Measurements from ENCODE around the gene IGLL1.

The IGLL1 gene

GRCh38 chr22:23529166-23530103 lies 50.7 kb downstream of the IGLL1 start:
- no peaks in the 10 kb centered on the region for H3F3A ChIP-seq (ENCODE audit: control insufficient read depth, insufficient read depth)
- H3K27ac ChIP-seq (ENCODE audit: low read depth, low read length) = no peak overlapping the region
- H3K79me2 ChIP-seq (ENCODE audit: control insufficient read depth, low read length) = no peaks in the 10 kb centered on the region
- H3K27me3 ChIP-seq (ENCODE audit: control insufficient read depth, low read length) = no peaks in the 10 kb centered on the region
- H3K4me1 ChIP-seq (ENCODE audit: control insufficient read depth, low read length) = no peaks in the 10 kb centered on the region
- no peaks in the 10 kb centered on the region for H3K9me2 ChIP-seq (replicated peaks; ENCODE audit: control insufficient read depth, low read length)
- H3K9me3 ChIP-seq (ENCODE audit: control insufficient read depth, insufficient read depth, low read length) = no peaks in the 10 kb centered on the region
- no peak overlapping the region for H3K4me3 ChIP-seq (ENCODE audit: low read length)
- no peaks in the 10 kb centered on the region for H3K36me3 ChIP-seq (ENCODE audit: control insufficient read depth, low read length)
- H4K20me1 ChIP-seq (ENCODE audit: control insufficient read depth, insufficient read depth, low read depth, low read length) = no peaks in the 10 kb centered on the region
- no peak overlapping the region for H3K4me2 ChIP-seq (ENCODE audit: low read length)
- TF ChIP-seq CTCF (IDR thresholded peaks at IDR 0.05; ENCODE audit: low read depth, low read length, poor library complexity, severe bottlenecking) (no peak), EZH2phosphoT487 (IDR thresholded peaks at IDR 0.05; ENCODE audit: borderline replicate concordance, low read length) (no peak)

- H3K4me2 ChIP-seq (ENCODE audit: low read length) = no peak overlapping the region
- no peak overlapping the region for H3K27ac ChIP-seq (ENCODE audit: low read depth, low read length)
- no peaks in the 10 kb centered on the region for H4K20me1 ChIP-seq (ENCODE audit: control insufficient read depth, insufficient read depth, low read depth, low read length)
- H3K9me2 ChIP-seq (replicated peaks; ENCODE audit: control insufficient read depth, low read length) = no peaks in the 10 kb centered on the region
- H3F3A ChIP-seq (ENCODE audit: control insufficient read depth, insufficient read depth) = no peaks in the 10 kb centered on the region
- H3K4me1 ChIP-seq (ENCODE audit: control insufficient read depth, low read length) = no peaks in the 10 kb centered on the region
- H3K27me3 ChIP-seq (ENCODE audit: control insufficient read depth, low read length) = peaks cover under 1% of the 10 kb centered on the region; the same call in 1 of the 2 replicates
- no peaks in the 10 kb centered on the region for H3K36me3 ChIP-seq (ENCODE audit: control insufficient read depth, low read length)
- H3K9me3 ChIP-seq (ENCODE audit: control insufficient read depth, insufficient read depth, low read length) = no peaks in the 10 kb centered on the region
- no peaks in the 10 kb centered on the region for H3K79me2 ChIP-seq (ENCODE audit: control insufficient read depth, low read length)
- TF ChIP-seq CTCF (IDR thresholded peaks at IDR 0.05; ENCODE audit: low read depth, low read length, poor library complexity, severe bottlenecking) = no peak
- TF ChIP-seq EZH2phosphoT487 (IDR thresholded peaks at IDR 0.05; ENCODE audit: borderline replicate concordance, low read length) = no peak
- H3K4me3 ChIP-seq (ENCODE audit: low read length) = no peak overlapping the region
Measured at GRCh38 chr22:23527971-23528740, 51.9 kb downstream of the IGLL1 start.

DNA sequence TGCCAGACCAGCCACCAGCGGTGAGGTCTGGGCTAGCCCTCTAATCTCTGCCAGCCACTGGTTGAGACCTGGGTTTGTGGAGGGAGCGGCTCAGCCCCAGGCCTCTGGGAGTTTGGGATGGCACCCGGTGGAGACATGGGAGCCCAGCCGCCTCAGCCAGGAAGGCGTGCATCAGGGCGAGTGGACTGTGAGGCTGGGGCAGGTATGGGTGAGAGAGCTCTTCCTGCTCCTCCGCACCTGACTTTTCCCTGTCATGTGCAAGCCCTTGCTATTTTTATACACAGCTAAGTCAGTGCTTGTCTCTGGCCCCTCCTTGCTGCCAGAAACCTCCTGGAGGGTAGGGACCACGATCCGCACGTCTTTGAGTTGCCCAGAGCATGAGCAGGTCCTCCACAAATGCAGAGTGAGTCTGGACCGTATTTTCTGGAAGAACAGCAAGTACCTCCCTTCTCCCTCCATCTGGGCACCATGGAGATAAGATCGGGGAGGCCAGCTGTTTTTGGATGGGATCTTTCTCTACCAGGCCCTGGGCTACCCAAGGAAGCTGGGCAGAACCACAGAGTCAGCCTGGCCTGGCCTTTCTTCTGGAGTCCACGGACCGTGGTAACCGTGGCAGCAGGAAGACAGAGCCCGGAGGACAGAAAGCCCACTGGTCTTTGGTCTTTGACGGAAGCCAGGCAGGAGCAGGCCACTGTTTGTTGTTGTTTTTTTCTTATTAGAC lies 53.3 kb downstream of the IGLL1 start:
- Histone ChIP-seq H3K36me3 (ENCODE audit: control insufficient read depth, low read length) (no peaks in the 10 kb centered on the region), H3K9me2 (replicated peaks; ENCODE audit: control insufficient read depth, low read length) (no peaks in the 10 kb centered on the region), H3K4me2 (ENCODE audit: low read length) (no peak overlapping the region), H3K4me3 (ENCODE audit: low read length) (no peak overlapping the region), H3F3A (ENCODE audit: control insufficient read depth, insufficient read depth) (no peaks in the 10 kb centered on the region), H3K4me1 (ENCODE audit: control insufficient read depth, low read length) (peaks cover 4% of the 10 kb centered on the region; the same call in 1 of the 2 replicates), H3K79me2 (ENCODE audit: control insufficient read depth, low read length) (no peaks in the 10 kb centered on the region), H3K9me3 (ENCODE audit: control insufficient read depth, insufficient read depth, low read length) (no peaks in the 10 kb centered on the region), H3K27ac (ENCODE audit: low read depth, low read length) (no peak overlapping the region), H4K20me1 (ENCODE audit: control insufficient read depth, insufficient read depth, low read depth, low read length) (no peaks in the 10 kb centered on the region), H3K27me3 (ENCODE audit: control insufficient read depth, low read length) (peaks cover 11% of the 10 kb centered on the region)
- TF ChIP-seq CTCF (IDR thresholded peaks at IDR 0.05; ENCODE audit: low read depth, low read length, poor library complexity, severe bottlenecking) (no peak), EZH2phosphoT487 (IDR thresholded peaks at IDR 0.05; ENCODE audit: borderline replicate concordance, low read length) (no peak)

Measured in DOHH2 (cell line).